Smooth muscle cell (in vitro differentiated cells): ENCODE results near the gene BCKDK. TPM values are rescaled to one million over a fixed set of nuclear protein-coding genes. Genes with fewer than 3 reads are reported as not detected.

Source experiments
- DNase-seq: peaks from one replicate; lab custom pipeline; 2025; ENCODE audit not compliant: unreplicated experiment; lab: John Stamatoyannopoulos, UW
- H2AFZ ChIP-seq: fragments of 200-600 bp; sonication (generic); 2 replicates; pipeline ENCODE4 v1.6.0; 2016; ENCODE audit warnings: antibody characterized with exemption, low read depth, mild to moderate bottlenecking
- H3F3A ChIP-seq: fragments of 200-600 bp; sonication (generic); 2 replicates; pipeline ENCODE4 v1.6.0; 2017; ENCODE audit warnings: antibody characterized with exemption, low read depth
- H3K27ac ChIP-seq: fragments of 200-600 bp; sonication (generic); 2 replicates; pipeline ENCODE4 v1.5.1; 2016; ENCODE audit warnings: low read depth, mild to moderate bottlenecking
- H3K27me3 ChIP-seq: fragments of 200-600 bp; sonication (generic); 2 replicates; pipeline ENCODE4 v1.6.1; 2016; ENCODE audit warnings: low read depth, mild to moderate bottlenecking
- H3K36me3 ChIP-seq: fragments of 200-600 bp; sonication (generic); 2 replicates; pipeline ENCODE4 v1.5.1; 2016; ENCODE audit warnings: low read depth
- H3K4me1 ChIP-seq: fragments of 200-600 bp; sonication (generic); 2 replicates; pipeline ENCODE4 v1.5.1; 2016; ENCODE audit warnings: low read depth
- H3K4me2 ChIP-seq: fragments of 200-600 bp; sonication (generic); 2 replicates; pipeline ENCODE4 v1.6.0; 2016; ENCODE audit warnings: mild to moderate bottlenecking
- H3K4me3 ChIP-seq: fragments of 200-600 bp; sonication (generic); 2 replicates; pipeline ENCODE4 v1.5.1; 2016; ENCODE audit warnings: mild to moderate bottlenecking
- H3K79me2 ChIP-seq: fragments of 200-600 bp; sonication (generic); 2 replicates; pipeline ENCODE4 v1.6.0; 2016; ENCODE audit warnings: low read depth, mild to moderate bottlenecking
- H3K9ac ChIP-seq: fragments of 200-600 bp; sonication (generic); 2 replicates; pipeline ENCODE4 v1.6.0; 2016; ENCODE audit warnings: low read depth
- H3K9me3 ChIP-seq: fragments of 200-600 bp; sonication (generic); replicated peaks from 2 replicates; pipeline ENCODE4 v1.5.1; 2016; ENCODE audit warnings: low read depth
- H4K20me1 ChIP-seq: fragments of 200-600 bp; sonication (generic); 2 replicates; pipeline ENCODE4 v1.6.0; 2016; ENCODE audit warnings: low read depth
- WGBS: methylation state at CpG from one replicate; pipeline ENCODE4 v1.1.7; 2016; ENCODE audit warnings: low lambda C conversion rate; 5-methylcytosine and 5-hydroxymethylcytosine counted together
- polyA plus RNA-seq: library from polyadenylated mRNA; unstranded; fragments of >200 nt; fragmentation: Nextera tagmentation; extraction: Ambion mirVana; gene quantifications from 2 replicates; pipeline ENCODE4 v1.2.1, GENCODE V29; 2016
- total RNA-seq: library from RNA; depleted of rRNA; stranded (reverse); fragments of >200 nt; gene quantifications from 2 replicates; pipeline ENCODE4 v1.2.3, GENCODE V29; 2014
- TF ChIP-seq, protein P1 (sequence below): fragments of 200-600 bp; sonication (generic); IDR thresholded peaks from 2 replicates; pipeline ENCODE4 v1.5.1; 2017; ENCODE audit warnings: borderline replicate concordance, mild to moderate bottlenecking, antibody characterized with exemption; ENCODE audit not compliant: insufficient read depth, poor library complexity, severe bottlenecking

The BCKDK gene
- total and polyA plus RNA-seq, 2 experiments from 2014 or later = 40.5 to 82.6 TPM

DNA sequence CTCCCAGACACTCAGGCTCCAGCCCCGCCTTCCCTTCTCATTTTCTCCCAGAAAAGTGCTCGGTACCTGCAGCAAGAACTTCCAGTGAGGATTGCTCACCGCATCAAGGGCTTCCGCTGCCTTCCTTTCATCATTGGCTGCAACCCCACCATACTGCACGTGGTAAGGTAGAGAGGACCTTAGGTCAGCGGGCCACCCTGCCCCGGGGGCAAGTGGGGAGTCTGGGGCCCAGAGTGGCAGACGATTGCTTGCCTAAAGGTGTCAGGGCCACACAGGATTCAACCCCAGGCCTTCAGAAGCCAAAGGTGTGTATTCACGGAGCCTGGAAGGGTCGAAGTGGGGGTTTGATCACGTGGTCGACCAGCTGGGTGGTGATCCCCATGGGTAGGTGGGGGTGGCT, 1.4 kb downstream of the BCKDK start:
- Histone ChIP-seq H3F3A (peaks cover 5% of the 10 kb centered on the region), H3K79me2 (peaks cover 15% of the 10 kb centered on the region), H2AFZ (no peak overlapping the region), H4K20me1 (no peaks in the 10 kb centered on the region), H3K36me3 (no peaks in the 10 kb centered on the region), H3K27me3 (no peaks in the 10 kb centered on the region), H3K9me3 (no peaks in the 10 kb centered on the region), H3K4me1 (peaks cover 4% of the 10 kb centered on the region), H3K27ac (no peak overlapping the region), H3K4me2 (peak overlapping the region; percentile 97), H3K4me3 (no peak overlapping the region), H3K9ac (no peak overlapping the region)
- DNase-seq = no peak
- 98% methylated on average over 12 of the region's 12 CpGs for WGBS
- TF ChIP-seq, protein P1, sequence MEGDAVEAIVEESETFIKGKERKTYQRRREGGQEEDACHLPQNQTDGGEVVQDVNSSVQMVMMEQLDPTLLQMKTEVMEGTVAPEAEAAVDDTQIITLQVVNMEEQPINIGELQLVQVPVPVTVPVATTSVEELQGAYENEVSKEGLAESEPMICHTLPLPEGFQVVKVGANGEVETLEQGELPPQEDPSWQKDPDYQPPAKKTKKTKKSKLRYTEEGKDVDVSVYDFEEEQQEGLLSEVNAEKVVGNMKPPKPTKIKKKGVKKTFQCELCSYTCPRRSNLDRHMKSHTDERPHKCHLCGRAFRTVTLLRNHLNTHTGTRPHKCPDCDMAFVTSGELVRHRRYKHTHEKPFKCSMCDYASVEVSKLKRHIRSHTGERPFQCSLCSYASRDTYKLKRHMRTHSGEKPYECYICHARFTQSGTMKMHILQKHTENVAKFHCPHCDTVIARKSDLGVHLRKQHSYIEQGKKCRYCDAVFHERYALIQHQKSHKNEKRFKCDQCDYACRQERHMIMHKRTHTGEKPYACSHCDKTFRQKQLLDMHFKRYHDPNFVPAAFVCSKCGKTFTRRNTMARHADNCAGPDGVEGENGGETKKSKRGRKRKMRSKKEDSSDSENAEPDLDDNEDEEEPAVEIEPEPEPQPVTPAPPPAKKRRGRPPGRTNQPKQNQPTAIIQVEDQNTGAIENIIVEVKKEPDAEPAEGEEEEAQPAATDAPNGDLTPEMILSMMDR = no peak

DNA sequence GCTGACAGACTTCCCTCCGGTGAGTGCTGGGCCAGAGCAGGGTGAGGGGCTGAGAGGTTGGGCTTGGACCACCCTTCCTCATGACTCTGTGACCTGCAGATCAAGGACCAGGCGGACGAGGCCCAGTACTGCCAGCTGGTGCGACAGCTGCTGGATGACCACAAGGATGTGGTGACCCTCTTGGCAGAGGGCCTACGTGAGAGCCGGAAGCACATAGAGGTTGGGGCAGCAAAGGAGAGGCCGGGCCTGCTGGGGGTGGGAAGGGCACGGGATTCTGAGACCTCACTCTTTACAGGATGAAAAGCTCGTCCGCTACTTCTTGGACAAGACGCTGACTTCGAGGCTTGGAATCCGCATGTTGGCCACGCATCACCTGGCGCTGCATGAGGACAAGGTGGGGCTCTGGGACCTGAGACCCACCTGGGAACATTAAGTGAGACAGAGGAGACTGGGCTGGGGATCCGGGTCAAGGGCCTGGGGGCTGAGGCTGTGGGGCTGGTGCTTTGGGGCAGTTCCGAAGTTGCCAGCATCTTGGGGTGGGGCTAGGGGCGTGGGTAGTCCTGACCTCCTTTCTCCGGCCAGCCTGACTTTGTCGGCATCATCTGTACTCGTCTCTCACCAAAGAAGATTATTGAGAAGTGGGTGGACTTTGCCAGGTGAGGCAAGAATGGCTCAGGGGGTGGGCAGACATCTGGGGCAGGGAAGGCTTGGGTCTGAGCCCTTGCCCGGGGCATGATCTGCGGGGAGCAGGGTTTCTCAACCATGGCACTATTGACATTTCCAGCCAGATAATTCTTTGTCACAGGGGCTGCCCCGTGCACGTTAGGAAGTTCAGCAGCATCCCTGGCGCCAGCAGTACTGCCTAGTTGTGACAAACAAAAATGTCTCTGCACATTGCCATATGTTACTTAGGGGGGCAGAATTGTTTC, 2.2 kb downstream of the BCKDK start:
- DNase-seq = no peak
- H4K20me1 ChIP-seq = no peaks in the 10 kb centered on the region
- 97% methylated on average over 26 of the region's 26 CpGs for WGBS
- no peak overlapping the region for H3K4me3 ChIP-seq
- H3K27me3 ChIP-seq = no peaks in the 10 kb centered on the region
- H3K4me2 ChIP-seq = no peak overlapping the region
- no peak overlapping the region for H3K27ac ChIP-seq
- H3K9ac ChIP-seq = no peak overlapping the region
- H3F3A ChIP-seq = peaks cover 5% of the 10 kb centered on the region
- H3K4me1 ChIP-seq = peaks cover 4% of the 10 kb centered on the region
- H3K36me3 ChIP-seq = no peaks in the 10 kb centered on the region
- peaks cover 15% of the 10 kb centered on the region for H3K79me2 ChIP-seq
- H3K9me3 ChIP-seq = no peaks in the 10 kb centered on the region
- H2AFZ ChIP-seq = no peak overlapping the region
- TF ChIP-seq, protein P1 = no peak

DNA sequence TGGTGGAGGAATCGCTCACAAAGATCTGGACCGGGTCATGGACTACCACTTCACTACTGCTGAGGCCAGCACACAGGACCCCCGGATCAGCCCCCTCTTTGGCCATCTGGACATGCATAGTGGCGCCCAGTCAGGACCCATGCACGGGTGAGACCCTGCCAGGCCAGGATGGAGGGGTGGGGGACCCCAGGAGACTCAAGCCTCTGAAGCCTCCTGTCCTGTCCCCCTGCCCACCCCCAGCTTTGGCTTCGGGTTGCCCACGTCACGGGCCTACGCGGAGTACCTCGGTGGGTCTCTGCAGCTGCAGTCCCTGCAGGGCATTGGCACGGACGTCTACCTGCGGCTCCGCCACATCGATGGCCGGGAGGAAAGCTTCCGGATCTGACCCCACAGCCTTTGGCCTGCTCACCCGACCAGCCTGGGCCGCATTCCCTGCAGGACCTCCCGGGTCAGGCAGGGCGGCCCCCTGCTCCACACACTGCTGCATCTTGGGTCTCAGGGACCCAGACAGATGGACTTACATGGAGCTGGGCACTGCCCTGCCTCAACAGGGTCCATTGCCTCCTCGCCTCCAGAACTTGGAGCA, 3.8 kb downstream of the BCKDK start:
- peaks cover 4% of the 10 kb centered on the region for H3K4me1 ChIP-seq

More for the DNA sequence above, 3.8 kb downstream of the BCKDK start:
- Histone ChIP-seq H3K27me3 (no peaks in the 10 kb centered on the region), H3K9ac (no peak overlapping the region), H3F3A (peaks cover 14% of the 10 kb centered on the region), H2AFZ (no peak overlapping the region), H3K36me3 (no peaks in the 10 kb centered on the region), H3K9me3 (no peaks in the 10 kb centered on the region), H3K4me2 (no peak overlapping the region), H4K20me1 (no peaks in the 10 kb centered on the region), H3K79me2 (peaks cover 20% of the 10 kb centered on the region), H3K27ac (no peak overlapping the region), H3K4me3 (no peak overlapping the region)
- TF ChIP-seq, protein P1 = no peak
- DNase-seq = no peak
- 96% methylated on average over 20 of the region's 23 CpGs for WGBS
